CD4-positive, alpha-beta memory T cell (primary cell): ENCODE measurements around the gene CLEC4D. TPM values are rescaled to one million over a fixed set of nuclear protein-coding genes. Genes with fewer than 3 reads are reported as not detected.

ENCODE experiments used
- CTCF ChIA-PET: fragments of 350-600 bp; sonication (Branson Sonifier 250); formaldehyde crosslinking; loops from one replicate; lab custom pipeline; 2021; ENCODE audit warnings: inconsistent platforms; ENCODE audit not compliant: partially characterized antibody; lab: Charles Lee
- POLR2A ChIA-PET: fragments of 350-600 bp; sonication (Branson Sonifier 250); formaldehyde crosslinking; loops from one replicate; lab custom pipeline; 2021; ENCODE audit not compliant: partially characterized antibody; lab: Charles Lee
- DNase-seq, 5 donors: peaks; one replicate each; pipeline versions ENCODE4 v3.0.0 to v3.0.0-alpha.2; 2020 to 2022; ENCODE audit warnings: mixed read lengths in 1 of 5
- H3K27ac ChIP-seq: one replicate; pipeline ENCODE4 v1.7.0; 2013; ENCODE audit warnings: low read depth, low read length
- H3K27me3 ChIP-seq: 2 replicates; pipeline ENCODE4 v1.7.0; 2013; ENCODE audit warnings: mild to moderate bottlenecking, low read length, moderate library complexity; ENCODE audit not compliant: insufficient read depth
- H3K36me3 ChIP-seq: 2 replicates; pipeline ENCODE4 v1.7.0; 2013; ENCODE audit warnings: mild to moderate bottlenecking, low read length, moderate library complexity; ENCODE audit not compliant: insufficient read depth
- H3K4me1 ChIP-seq: 2 replicates; pipeline ENCODE4 v1.7.0; 2013; ENCODE audit warnings: mild to moderate bottlenecking, low read length, moderate library complexity; ENCODE audit not compliant: insufficient read depth
- H3K4me3 ChIP-seq, 2 donors: one replicate each; pipeline ENCODE4 v1.7.0; 2013; ENCODE audit warnings: low read length in 2 of 2, mild to moderate bottlenecking in 1 of 2
- H3K9me3 ChIP-seq, 2 donors: one replicate each; pipeline ENCODE4 v1.7.0; 2013; ENCODE audit warnings: low read length in 2 of 2, control low read depth in 1 of 2; ENCODE audit not compliant: control insufficient read depth in 1 of 2
- H3K27ac Mint-ChIP-seq, 7 donors: one replicate each; pipeline ENCODE4 v1.8.0; 2020 to 2021; ENCODE audit warnings: mixed read lengths in 7 of 7, mild to moderate bottlenecking in 6 of 7, inconsistent platforms in 3 of 7, moderate library complexity in 3 of 7
- H3K27me3 Mint-ChIP-seq, 2 donors: one replicate each; pipeline ENCODE4 v1.8.0; 2020 to 2021; ENCODE audit warnings: mixed read lengths in 2 of 2
- H3K36me3 Mint-ChIP-seq, 2 donors: one replicate each; pipeline ENCODE4 v1.8.0; 2020 to 2021; ENCODE audit warnings: mixed read lengths in 2 of 2, inconsistent platforms in 1 of 2, mild to moderate bottlenecking in 1 of 2
- H3K4me1 Mint-ChIP-seq, 4 donors: one replicate each; pipeline ENCODE4 v1.8.0; 2020 to 2021; ENCODE audit warnings: mixed read lengths in 4 of 4, mild to moderate bottlenecking in 1 of 4
- H3K4me3 Mint-ChIP-seq, 8 donors: one replicate each; pipeline ENCODE4 v1.8.0; 2020 to 2021; ENCODE audit warnings: mixed read lengths in 8 of 8, mild to moderate bottlenecking in 7 of 8, moderate library complexity in 6 of 8, inconsistent platforms in 3 of 8
- H3K9me3 Mint-ChIP-seq, 8 donors: one replicate each; pipeline ENCODE4 v1.8.0; 2020 to 2021; ENCODE audit warnings: mixed read lengths in 8 of 8, mild to moderate bottlenecking in 5 of 8, inconsistent platforms in 3 of 8, moderate library complexity in 1 of 8
- intact Hi-C: fragments of 100-400 bp; cut with micrococcal nuclease; formaldehyde crosslinking; loops from one replicate; pipeline ENCODE4 v1.15.1; 2023
- polyA plus RNA-seq, 2 donors: library from polyadenylated mRNA; unstranded; fragments of 300-500 nt; fragmentation: Illumina TruSeq; gene quantifications; one replicate each; pipeline ENCODE4 v1.2.3, GENCODE V29; 2021
- total RNA-seq, 2 experiments: library from RNA; stranded (reverse); gene quantifications; one replicate each; pipeline ENCODE4 v1.2.3, GENCODE V29; 2021

CLEC4D gene
- total RNA-seq = not detected
- not detected for polyA plus RNA-seq

GRCh38 chr12:8513256-8513655 is at the start of gene CLEC4D:
Gene CLEC4D (plus strand): TSS chr12:8513503. CDS start chr12:8513733, 230 bp downstream.
- no peak within 1 kb of the TSS for H3K27ac ChIP-seq
- no peak for DNase-seq
- H3K36me3 Mint-ChIP-seq = no peaks in the 10 kb centered on the region
- H3K9me3 ChIP-seq = no peaks in the 10 kb centered on the region
- H3K4me1 ChIP-seq = no peaks in the 10 kb centered on the region
- ChIA-PET POLR2A (no interaction called here), CTCF (no interaction called here)
- H3K27me3 Mint-ChIP-seq = peaks cover 13 to 22% of the 10 kb centered on the region in 2 donors
- no peaks in the 10 kb centered on the region for H3K27me3 ChIP-seq
- no peak within 1 kb of the TSS for H3K27ac Mint-ChIP-seq
- intact Hi-C loops = no loop called here
- no peak within 1 kb of the TSS for H3K4me3 Mint-ChIP-seq
- no peak within 1 kb of the TSS for H3K4me3 ChIP-seq
- peaks cover 0 to 4% (median 0%) of the 10 kb centered on the region in 4 donors for H3K4me1 Mint-ChIP-seq
- H3K9me3 Mint-ChIP-seq = no peaks in the 10 kb centered on the region
- no peaks in the 10 kb centered on the region for H3K36me3 ChIP-seq

GRCh38 chr12:8465301-8465996 is 47.9 kb upstream of the CLEC4D start:
- intact Hi-C loops = no loop called here
- Mint-ChIP-seq H3K4me3 (no peak overlapping the region), H3K27ac (no peak overlapping the region), H3K27me3 (peaks cover 4 to 10% of the 10 kb centered on the region in 2 donors), H3K4me1 (no peaks in the 10 kb centered on the region), H3K9me3 (peaks cover 0 to 18% (median 12%) of the 10 kb centered on the region in 8 donors), H3K36me3 (peaks cover 0 to 1% of the 10 kb centered on the region in 2 donors)
- Histone ChIP-seq H3K9me3 (no peaks in the 10 kb centered on the region), H3K4me3 (no peak overlapping the region), H3K4me1 (no peaks in the 10 kb centered on the region), H3K27ac (no peak overlapping the region), H3K36me3 (no peaks in the 10 kb centered on the region), H3K27me3 (no peaks in the 10 kb centered on the region)
- CTCF ChIA-PET = interaction anchor here (1.5 kb wide), 1 partner anchor 11 kb away, joined by 3 read pairs; no protein-coding TSS in a partner anchor
- POLR2A ChIA-PET = no interaction called here
- no peak for DNase-seq

- no peak overlapping the region for H3K4me3 ChIP-seq
- peaks cover 4 to 10% of the 10 kb centered on the region in 2 donors for H3K27me3 Mint-ChIP-seq
- no peaks in the 10 kb centered on the region for H3K27me3 ChIP-seq
- no peak overlapping the region for H3K4me3 Mint-ChIP-seq
- no peaks in the 10 kb centered on the region for H3K36me3 ChIP-seq
- H3K9me3 Mint-ChIP-seq = peaks cover 0 to 18% (median 12%) of the 10 kb centered on the region in 8 donors
- no peaks in the 10 kb centered on the region for H3K4me1 ChIP-seq
- no peak for DNase-seq
- H3K27ac ChIP-seq = no peak overlapping the region
- no peak overlapping the region for H3K27ac Mint-ChIP-seq
- POLR2A ChIA-PET = no interaction called here
- CTCF ChIA-PET = no interaction called here
- intact Hi-C loops = no loop called here
- H3K4me1 Mint-ChIP-seq = no peaks in the 10 kb centered on the region
- no peaks in the 10 kb centered on the region for H3K9me3 ChIP-seq
- H3K36me3 Mint-ChIP-seq = peaks cover 0 to 1% of the 10 kb centered on the region in 2 donors
Observed at GRCh38 chr12:8466241-8466640, 47.1 kb upstream of the CLEC4D start.

GRCh38 chr12:8471090-8471489 is 42.2 kb upstream of the CLEC4D start:
- Histone ChIP-seq H3K4me3 (no peak overlapping the region), H3K4me1 (no peaks in the 10 kb centered on the region), H3K27me3 (no peaks in the 10 kb centered on the region), H3K27ac (no peak overlapping the region), H3K36me3 (no peaks in the 10 kb centered on the region), H3K9me3 (no peaks in the 10 kb centered on the region)
- Mint-ChIP-seq H3K4me1 (no peaks in the 10 kb centered on the region), H3K36me3 (peaks cover 0 to 1% of the 10 kb centered on the region in 2 donors), H3K27ac (no peak overlapping the region), H3K9me3 (peaks cover 0 to 22% (median 12%) of the 10 kb centered on the region in 8 donors), H3K27me3 (peaks cover 12 to 23% of the 10 kb centered on the region in 2 donors), H3K4me3 (no peak overlapping the region)
- DNase-seq = no peak
- ChIA-PET POLR2A (no interaction called here), CTCF (no interaction called here)
- intact Hi-C loops = no loop called here

GRCh38 chr12:8475508-8476203 is 37.6 kb upstream of the CLEC4D start:
- H3K27me3 ChIP-seq = no peaks in the 10 kb centered on the region
- no peak overlapping the region for H3K4me3 Mint-ChIP-seq
- DNase-seq = no peak
- intact Hi-C loops = no loop called here
- H3K36me3 ChIP-seq = no peaks in the 10 kb centered on the region
- no peaks in the 10 kb centered on the region for H3K36me3 Mint-ChIP-seq
- peaks cover 10 to 17% of the 10 kb centered on the region in 2 donors for H3K27me3 Mint-ChIP-seq
- H3K9me3 ChIP-seq = no peaks in the 10 kb centered on the region
- H3K27ac Mint-ChIP-seq = no peak overlapping the region
- H3K4me1 ChIP-seq = no peaks in the 10 kb centered on the region
- no peaks in the 10 kb centered on the region for H3K4me1 Mint-ChIP-seq
- ChIA-PET CTCF (no interaction called here), POLR2A (no interaction called here)
- no peak overlapping the region for H3K4me3 ChIP-seq
- peaks cover 0 to 6% (median 1%) of the 10 kb centered on the region in 8 donors for H3K9me3 Mint-ChIP-seq
- H3K27ac ChIP-seq = no peak overlapping the region

- intact Hi-C loops = no loop called here
- ChIA-PET CTCF (no interaction called here), POLR2A (no interaction called here)
- H3K36me3 Mint-ChIP-seq = no peaks in the 10 kb centered on the region
- peak overlapping the region in 1 of 7 donors; percentile 28 for H3K27ac Mint-ChIP-seq
- Histone ChIP-seq H3K27me3 (no peaks in the 10 kb centered on the region), H3K9me3 (no peaks in the 10 kb centered on the region), H3K4me1 (peaks cover 9% of the 10 kb centered on the region), H3K27ac (no peak overlapping the region), H3K4me3 (no peak overlapping the region), H3K36me3 (no peaks in the 10 kb centered on the region)
- H3K4me1 Mint-ChIP-seq = peaks cover 6 to 10% (median 7%) of the 10 kb centered on the region in 4 donors
- H3K4me3 Mint-ChIP-seq = peak overlapping the region in 1 of 8 donors; percentile 41
- peaks cover 0 to 4% (median 1%) of the 10 kb centered on the region in 8 donors for H3K9me3 Mint-ChIP-seq
- peaks cover 3 to 7% of the 10 kb centered on the region in 2 donors for H3K27me3 Mint-ChIP-seq
- no peak for DNase-seq
Observed at GRCh38 chr12:8482571-8483061, 30.7 kb upstream of the CLEC4D start.

GRCh38 chr12:8483079-8483478 is 30.2 kb upstream of the CLEC4D start:
- Mint-ChIP-seq H3K4me1 (peaks cover 6 to 10% (median 7%) of the 10 kb centered on the region in 4 donors), H3K27me3 (peaks cover 3 to 7% of the 10 kb centered on the region in 2 donors), H3K9me3 (peaks cover 0 to 4% (median 1%) of the 10 kb centered on the region in 8 donors), H3K27ac (no peak overlapping the region), H3K36me3 (no peaks in the 10 kb centered on the region), H3K4me3 (peak overlapping the region in 1 of 8 donors; percentile 41)
- DNase-seq = peak in 1 of 5 donors; percentile 4
- no peak overlapping the region for H3K4me3 ChIP-seq
- POLR2A ChIA-PET = no interaction called here
- H3K4me1 ChIP-seq = peaks cover 9% of the 10 kb centered on the region
- CTCF ChIA-PET = no interaction called here
- no peaks in the 10 kb centered on the region for H3K36me3 ChIP-seq
- intact Hi-C loops = no loop called here
- no peak overlapping the region for H3K27ac ChIP-seq
- no peaks in the 10 kb centered on the region for H3K27me3 ChIP-seq
- no peaks in the 10 kb centered on the region for H3K9me3 ChIP-seq
